HFF-Myc (cell line): ENCODE measurements around the gene CEP70.
"Not testable (repeated sequence)": the region's sequence is repeated elsewhere in the genome, so short reads cannot be mapped to it uniquely, and the experiment has no call there.

Experiments
- DNase-seq: peaks from one replicate; pipeline ENCODE4 v3.0.0-alpha.2; 2011; ENCODE audit warnings: low read depth; ENCODE audit errors: extremely low read depth
- H3K4me3 ChIP-seq: replicated peaks from 2 replicates; pipeline ENCODE4 v1.5.1; 2011; ENCODE audit warnings: low read depth, mild to moderate bottlenecking, control low read depth, low read length
- CTCF ChIP-seq: IDR thresholded peaks from 2 replicates; pipeline ENCODE4 v1.5.1; 2012; ENCODE audit warnings: mild to moderate bottlenecking, low read depth, low read length, control low read depth; ENCODE audit errors: missing control alignments

Gene CEP70

DNA sequence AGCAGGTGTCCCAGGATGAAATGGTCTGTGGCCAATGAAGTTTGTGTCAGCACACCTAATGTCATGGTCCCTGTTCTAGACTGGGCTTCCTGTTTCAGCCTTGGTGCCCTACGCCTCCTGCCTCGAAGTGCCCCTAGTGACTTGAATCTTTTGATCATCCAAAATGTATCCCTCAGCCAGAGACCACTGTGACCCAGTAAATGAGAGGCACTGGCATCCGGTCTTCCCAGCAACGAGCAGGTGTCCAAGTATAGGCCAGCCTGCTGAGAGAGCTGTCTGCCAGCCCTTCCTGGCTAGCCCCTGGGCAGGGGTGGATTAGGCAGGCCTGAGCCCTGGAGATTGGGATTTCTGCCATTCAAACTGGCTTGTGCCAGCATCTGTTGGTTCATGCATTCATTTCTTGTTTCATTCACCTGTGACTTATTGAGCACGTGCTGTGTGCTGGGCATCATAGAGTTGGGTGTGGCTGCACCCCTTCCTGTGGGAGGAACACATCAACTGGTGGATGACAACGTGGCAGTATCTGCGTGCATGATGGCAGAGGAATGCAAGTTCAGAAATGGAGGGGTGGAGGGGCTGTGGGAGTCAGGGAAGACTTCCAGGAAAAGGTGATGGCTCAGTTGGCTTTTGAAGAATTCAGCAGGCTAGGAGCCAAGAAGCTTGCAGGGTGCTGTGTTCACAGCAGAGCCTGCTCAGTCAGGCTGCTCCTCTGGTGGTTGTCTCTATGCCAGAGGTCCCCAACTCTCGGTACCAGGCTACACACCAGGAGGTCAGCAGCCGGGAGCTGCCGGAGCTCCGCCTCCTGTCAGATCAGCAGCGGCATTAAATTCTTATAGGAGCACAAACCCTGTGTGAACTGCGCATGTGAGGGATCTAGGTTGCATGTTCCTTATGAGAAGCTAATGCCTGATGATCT, 138.0 kb downstream of the CEP70 start:
- no peak for TF ChIP-seq CTCF
- H3K4me3 ChIP-seq = no peak overlapping the region
- no peak for DNase-seq

DNA sequence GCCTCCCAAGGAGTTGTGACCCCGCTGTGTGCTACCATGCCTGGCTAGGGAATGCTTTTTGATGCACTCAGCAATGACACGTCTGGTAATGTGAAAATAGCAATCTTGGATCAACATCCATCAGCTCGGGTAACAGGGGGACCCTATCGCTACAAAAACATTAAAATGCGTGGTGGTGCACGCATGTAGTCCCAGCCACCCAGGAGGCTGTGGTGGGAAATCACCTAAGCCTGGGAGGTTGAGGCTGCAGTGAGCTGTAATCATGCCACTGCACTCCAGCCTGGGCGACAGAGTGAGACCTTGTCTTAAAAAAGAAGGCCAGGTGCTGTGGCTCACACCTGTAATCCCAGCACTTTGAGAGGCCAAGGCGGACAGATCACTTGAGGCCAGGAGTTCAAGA, 140.1 kb downstream of the CEP70 start:
- not testable (repeated sequence) for DNase-seq

DNA sequence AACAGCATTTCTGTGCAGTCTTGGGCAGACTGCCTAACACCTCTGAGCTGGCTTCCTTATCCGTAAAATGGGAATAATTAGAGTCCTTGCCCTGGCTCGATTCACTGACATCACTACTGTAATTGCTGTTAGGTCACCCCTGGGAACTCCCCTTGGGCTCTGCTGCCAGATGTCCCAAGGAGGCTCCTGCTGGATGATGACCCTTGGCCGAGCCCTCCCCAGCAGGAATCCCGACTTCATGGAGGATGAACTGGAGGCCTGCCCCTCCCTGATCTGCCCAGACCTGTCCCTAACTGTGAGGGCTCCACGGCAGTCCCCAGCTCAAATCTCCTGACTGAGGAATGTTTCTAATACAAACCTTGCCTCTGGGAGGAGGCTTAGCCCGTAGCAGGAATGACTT, 141.6 kb downstream of the CEP70 start:
- H3K4me3 ChIP-seq = no peak overlapping the region
- TF ChIP-seq CTCF = no peak
- DNase-seq = no peak

More for the DNA sequence above, 140.1 kb downstream of the CEP70 start:
- H3K4me3 ChIP-seq = not testable (repeated sequence)

DNA sequence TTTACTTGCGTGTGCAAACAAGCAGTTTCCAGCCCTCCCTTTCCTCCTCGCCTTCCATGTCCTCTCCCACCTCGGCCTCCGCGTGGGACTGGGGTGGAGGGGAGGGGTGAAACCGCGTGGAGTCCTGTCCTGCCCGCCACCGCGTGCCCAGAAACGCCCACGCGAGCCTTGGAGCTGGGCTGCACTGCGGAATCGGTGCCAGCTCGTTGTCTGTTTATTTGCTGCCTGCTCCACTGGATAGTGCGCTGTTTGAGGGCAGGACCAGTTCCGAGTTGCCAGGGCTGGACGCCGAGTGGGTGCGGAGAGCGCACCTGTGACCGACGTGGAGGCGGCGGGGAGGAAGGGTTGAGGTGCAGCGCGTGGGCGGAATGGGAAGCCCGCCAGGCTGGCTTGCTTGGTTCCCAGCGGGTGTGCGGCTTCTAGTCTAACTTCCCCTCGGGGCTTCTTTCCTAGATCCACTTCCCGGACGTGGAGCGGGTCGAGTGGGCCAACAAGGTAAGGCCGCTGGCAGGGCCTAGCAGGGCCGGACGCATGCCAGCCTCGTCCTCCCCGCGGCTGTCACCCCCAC, 142.4 kb downstream of the CEP70 start:
- no peak for TF ChIP-seq CTCF
- H3K4me3 ChIP-seq = no peak overlapping the region
- DNase-seq = no peak

GRCh38 chr3:138450704-138451424, 143.2 kb downstream of the CEP70 start:
- no peak for DNase-seq
- no peak for TF ChIP-seq CTCF
- H3K4me3 ChIP-seq = no peak overlapping the region

GRCh38 chr3:138450181-138450580, 143.9 kb downstream of the CEP70 start:
- TF ChIP-seq CTCF = no peak
- H3K4me3 ChIP-seq = no peak overlapping the region
- no peak for DNase-seq

- no peak for TF ChIP-seq CTCF
- no peak for DNase-seq
Measured at GRCh38 chr3:138449490-138449889, 144.6 kb downstream of the CEP70 start.

More at GRCh38 chr3:138449490-138449889, 144.6 kb downstream of the CEP70 start:
- no peak overlapping the region for H3K4me3 ChIP-seq
